Endothelial cell of umbilical vein (primary cell): Measurements from ENCODE around the gene SELENOV. TPM values are rescaled to one million over a fixed set of nuclear protein-coding genes. Genes with fewer than 3 reads are reported as not detected.

Experiments
- BruUV-seq: library from RNA; stranded (reverse); fragments of 400-500 nt; replicated peaks from 2 replicates; lab custom pipeline; 2021; lab: Mats Ljungman, UMichigan
- CTCF ChIA-PET: fragments of 300-600, 350-600 bp; sonication (Branson Sonifier 250); formaldehyde crosslinking; loops from one replicate; lab custom pipeline; 2021; ENCODE audit warnings: antibody characterized with exemption, inconsistent platforms; lab: Charles Lee
- POLR2A ChIA-PET: fragments of 300-600, 350-600 bp; sonication (Branson Sonifier 250); formaldehyde crosslinking; loops from one replicate; lab custom pipeline; 2021; ENCODE audit warnings: antibody characterized with exemption, inconsistent platforms; lab: Charles Lee
- DNase-seq: peaks from one replicate; pipeline ENCODE4 v3.0.0-alpha.2; 2011; ENCODE audit warnings: low read depth, low spot score
- FAIRE-seq: peaks from 2 replicates; lab custom pipeline; 2011; peaks lifted over from hg19 to GRCh38; lab: Jason Lieb, UNC
- H2AFZ ChIP-seq: 2 replicates; pipeline ENCODE4 v1.6.0; 2012; ENCODE audit warnings: low read depth, low read length, control low read depth, inconsistent platforms
- H3K27ac ChIP-seq: 2 replicates; pipeline ENCODE4 v1.5.1; 2011; ENCODE audit warnings: low read depth, mild to moderate bottlenecking, control low read depth, low read length, moderate library complexity; ENCODE audit not compliant: insufficient read depth
- H3K27me3 ChIP-seq, 2 experiments: 2 replicates each; pipeline versions ENCODE4 v1.6.0 to v1.6.1; 2011; ENCODE audit warnings: low read length in 2 of 2, mixed read lengths in 1 of 2; ENCODE audit not compliant: control insufficient read depth in 2 of 2, insufficient read depth in 2 of 2
- H3K36me3 ChIP-seq, 2 experiments: 2 replicates in 1 of 2; 3 replicates in 1 of 2; pipeline ENCODE4 v1.5.1; 2011; ENCODE audit warnings: low read length in 2 of 2, mild to moderate bottlenecking in 1 of 2, moderate library complexity in 1 of 2; ENCODE audit not compliant: control insufficient read depth in 2 of 2, insufficient read depth in 2 of 2; ENCODE audit errors: extremely low read depth in 1 of 2
- H3K4me1 ChIP-seq: 3 replicates; pipeline ENCODE4 v1.5.1; 2011; ENCODE audit warnings: mild to moderate bottlenecking, low read length; ENCODE audit not compliant: control insufficient read depth, insufficient read depth; ENCODE audit errors: extremely low read depth
- H3K4me2 ChIP-seq: 2 replicates; pipeline ENCODE4 v1.6.1; 2011; ENCODE audit warnings: low read length, control low read depth, mixed read lengths; ENCODE audit not compliant: insufficient read depth
- H3K4me3 ChIP-seq, 3 experiments: fragments of 200-600 bp in 1 of 3; sonication (generic), shearing (Covaris generic) in 1 of 3; replicated peaks in 1 of 3; 2 replicates each; pipeline ENCODE4 v1.5.1; 2011 to 2016; ENCODE audit warnings: control low read depth in 3 of 3, low read length in 3 of 3, mild to moderate bottlenecking in 2 of 3, inconsistent platforms in 1 of 3, low read depth in 1 of 3, moderate library complexity in 1 of 3; ENCODE audit not compliant: insufficient read depth in 1 of 3
- H3K79me2 ChIP-seq: 2 replicates; pipeline ENCODE4 v1.6.0; 2012; ENCODE audit warnings: low read length, inconsistent platforms; ENCODE audit not compliant: control insufficient read depth, insufficient read depth
- H3K9ac ChIP-seq: replicated peaks from 2 replicates; pipeline ENCODE3; 2011; ENCODE audit warnings: low read length, control low read depth; ENCODE audit not compliant: insufficient read depth; ENCODE audit errors: extremely low read depth
- H3K9me1 ChIP-seq: replicated peaks from 3 replicates; pipeline ENCODE4 v1.6.0; 2011; ENCODE audit warnings: mild to moderate bottlenecking, low read length; ENCODE audit not compliant: control insufficient read depth, insufficient read depth; ENCODE audit errors: extremely low read depth
- H3K9me3 ChIP-seq: replicated peaks from 2 replicates; pipeline ENCODE4 v1.5.1; 2012; ENCODE audit warnings: low read length, inconsistent platforms; ENCODE audit not compliant: control insufficient read depth, insufficient read depth
- H4K20me1 ChIP-seq: replicated peaks from 2 replicates; pipeline ENCODE3; 2011; ENCODE audit warnings: mild to moderate bottlenecking, low read length; ENCODE audit not compliant: control insufficient read depth, insufficient read depth; ENCODE audit errors: extremely low read depth
- CTCF ChIP-seq, 2 donors: IDR thresholded peaks; 1 replicate in 1 of 2; 2 replicates in 1 of 2; pipeline ENCODE4 v1.5.1; 2011; ENCODE audit warnings: low read length in 2 of 2, mild to moderate bottlenecking in 2 of 2, moderate library complexity in 2 of 2, control low read depth in 1 of 2, inconsistent platforms in 1 of 2, low read depth in 1 of 2; ENCODE audit not compliant: insufficient read depth in 1 of 2; ENCODE audit errors: extremely low read depth in 1 of 2
- EZH2 ChIP-seq: IDR thresholded peaks from 2 replicates; pipeline ENCODE4 v1.6.1; 2012; ENCODE audit warnings: borderline replicate concordance, low read depth, mild to moderate bottlenecking, moderate library complexity, low read length, inconsistent platforms; ENCODE audit not compliant: severe bottlenecking
- FOS ChIP-seq: IDR thresholded peaks from 2 replicates; pipeline ENCODE4 v1.6.1; 2011; ENCODE audit warnings: mild to moderate bottlenecking, low read length, moderate library complexity, borderline replicate concordance; ENCODE audit not compliant: insufficient read depth
- GATA2 ChIP-seq: IDR thresholded peaks from 2 replicates; pipeline ENCODE4 v1.7.0; 2011; ENCODE audit warnings: low read depth, mild to moderate bottlenecking, moderate library complexity, mixed read lengths, low read length; ENCODE audit not compliant: insufficient read length, insufficient read depth
- MAX ChIP-seq: IDR thresholded peaks from 2 replicates; pipeline ENCODE4 v1.6.1; 2011; ENCODE audit not compliant: insufficient read depth, insufficient read length
- MYC ChIP-seq: IDR thresholded peaks from one replicate; pipeline ENCODE4 v1.6.1; 2011; ENCODE audit warnings: mild to moderate bottlenecking, low read depth, low read length
- POLR2A ChIP-seq: IDR thresholded peaks from 2 replicates; pipeline ENCODE4 v1.6.1; 2012; ENCODE audit warnings: low read depth, mild to moderate bottlenecking, control low read depth, low read length
- POLR2AphosphoS5 ChIP-seq: IDR thresholded peaks from 2 replicates; pipeline ENCODE4 v1.6.1; 2012; ENCODE audit warnings: low read depth, mild to moderate bottlenecking, control low read depth, low read length, moderate library complexity; ENCODE audit not compliant: insufficient read depth
- dilution Hi-C: fragments of 300-500 bp; cut with MboI; formaldehyde crosslinking; loops from one replicate; pipeline ENCODE4 v1.15.0; 2019; ENCODE audit warnings: low sequenced_read_pairs; ENCODE audit not compliant: extremely low pct_ligation_motif_present
- intact Hi-C: fragments of 100-400 bp; cut with micrococcal nuclease; formaldehyde crosslinking; loops from one replicate; pipeline ENCODE4 v1.10.0; 2022
- polyA plus RNA-seq, 4 experiments: library from polyadenylated mRNA; depleted of rRNA in 3 of 4; stranded (reverse) in 3 of 4; unstranded in 1 of 4; fragments of >200 nt; gene quantifications; 2 replicates each; pipeline versions ENCODE4 v1.2.1 to v1.2.3, GENCODE V29; 2011 to 2012; ENCODE audit warnings: missing spikeins in 1 of 4
- total RNA-seq: library from RNA; stranded (reverse); gene quantifications from 2 replicates; pipeline ENCODE4 v1.2.3, GENCODE V29; 2021

Gene SELENOV
- total and polyA plus RNA-seq, 2 donors (not counting 3 experiments of a cell fraction or from before 2014, with no cell fraction given): not detected

GRCh38 chr19:39492225-39492624, 22.7 kb upstream of the SELENOV start:
- no peaks in the 10 kb centered on the region for H3K9me1 ChIP-seq
- intact Hi-C loops: no loop called here
- no peaks in the 10 kb centered on the region for H4K20me1 ChIP-seq
- H3K9ac ChIP-seq: no peak overlapping the region
- no peak overlapping the region for H3K27ac ChIP-seq
- POLR2A ChIA-PET: no interaction called here
- no peak for FAIRE-seq
- no peak overlapping the region for H3K4me3 ChIP-seq
- no peaks in the 10 kb centered on the region for H3K4me1 ChIP-seq
- H2AFZ ChIP-seq: no peak overlapping the region
- DNase-seq: no peak
- no TSS peak for BruUV-seq
- no peaks in the 10 kb centered on the region for H3K27me3 ChIP-seq
- peaks cover 9 to 23% of the 10 kb centered on the region in 2 experiments for H3K36me3 ChIP-seq
- dilution Hi-C loops: no loop called here
- CTCF ChIA-PET: interaction anchor here (0.6 kb wide), 1 partner anchor 11 kb away, joined by 4 read pairs; no protein-coding TSS in a partner anchor
- no peak for TF ChIP-seq CTCF (IDR thresholded peaks at IDR 0.05; ENCODE audit: extremely low read depth in 1 of 2, insufficient read depth in 1 of 2, low read depth in 1 of 2, low read length in 2 of 2)
- no peak for TF ChIP-seq EZH2
- TF ChIP-seq MYC: no peak
- TF ChIP-seq MAX: no peak
- TF ChIP-seq POLR2A: no peak
- TF ChIP-seq POLR2AphosphoS5: no peak
- TF ChIP-seq GATA2: no peak
- no peak for TF ChIP-seq FOS
- H3K4me2 ChIP-seq: no peak overlapping the region
- no peaks in the 10 kb centered on the region for H3K9me3 ChIP-seq
- H3K79me2 ChIP-seq: no peaks in the 10 kb centered on the region
